HG02938 (cell line): Measurements from ENCODE around the gene VARS1.
"Not testable (repeated sequence)": the region's sequence is repeated elsewhere in the genome, so short reads cannot be mapped to it uniquely, and the experiment has no call there.

Experiments
- ATAC-seq: cut with Tn5 transposase; IDR thresholded peaks from one replicate; pipeline ENCODE4 v1.9.1; 2021; ENCODE audit warnings: mild to moderate bottlenecking, moderate library complexity; ENCODE audit not compliant: unreplicated experiment

The VARS1 gene

GRCh38 chr6:31794866-31795615 is 511 bp downstream of the VARS1 start:
- peak; percentile 16 for ATAC-seq

- ATAC-seq = no peak
These were observed 1.2 kb downstream of the VARS1 start for GRCh38 chr6:31794294-31794865.

GRCh38 chr6:31793927-31794245 is 1.7 kb downstream of the VARS1 start:
- not testable (repeated sequence) for ATAC-seq

DNA sequence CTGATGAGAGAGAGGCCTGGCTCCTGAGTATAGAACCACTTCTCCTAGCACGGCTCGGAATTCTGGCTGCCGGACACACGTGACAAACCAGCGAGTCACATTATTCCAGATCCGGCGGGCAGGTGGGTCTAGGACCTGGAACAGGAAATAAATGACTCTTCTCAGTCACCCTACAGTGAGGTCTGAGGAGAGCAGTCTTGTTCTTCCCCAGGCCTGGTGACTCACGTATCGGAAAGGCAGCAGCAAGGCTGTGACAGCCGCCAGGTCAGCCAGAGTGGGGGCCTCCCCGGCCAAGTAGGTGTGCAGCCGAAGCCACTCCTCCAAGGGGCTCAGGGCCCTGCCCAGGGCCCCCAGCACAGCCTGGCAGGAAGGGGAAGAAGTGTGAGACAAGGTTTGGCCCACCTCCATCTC is 2.8 kb downstream of the VARS1 start:
- no peak for ATAC-seq

- ATAC-seq = no peak
These were observed 3.5 kb downstream of the VARS1 start for GRCh38 chr6:31792090-31792374.

DNA sequence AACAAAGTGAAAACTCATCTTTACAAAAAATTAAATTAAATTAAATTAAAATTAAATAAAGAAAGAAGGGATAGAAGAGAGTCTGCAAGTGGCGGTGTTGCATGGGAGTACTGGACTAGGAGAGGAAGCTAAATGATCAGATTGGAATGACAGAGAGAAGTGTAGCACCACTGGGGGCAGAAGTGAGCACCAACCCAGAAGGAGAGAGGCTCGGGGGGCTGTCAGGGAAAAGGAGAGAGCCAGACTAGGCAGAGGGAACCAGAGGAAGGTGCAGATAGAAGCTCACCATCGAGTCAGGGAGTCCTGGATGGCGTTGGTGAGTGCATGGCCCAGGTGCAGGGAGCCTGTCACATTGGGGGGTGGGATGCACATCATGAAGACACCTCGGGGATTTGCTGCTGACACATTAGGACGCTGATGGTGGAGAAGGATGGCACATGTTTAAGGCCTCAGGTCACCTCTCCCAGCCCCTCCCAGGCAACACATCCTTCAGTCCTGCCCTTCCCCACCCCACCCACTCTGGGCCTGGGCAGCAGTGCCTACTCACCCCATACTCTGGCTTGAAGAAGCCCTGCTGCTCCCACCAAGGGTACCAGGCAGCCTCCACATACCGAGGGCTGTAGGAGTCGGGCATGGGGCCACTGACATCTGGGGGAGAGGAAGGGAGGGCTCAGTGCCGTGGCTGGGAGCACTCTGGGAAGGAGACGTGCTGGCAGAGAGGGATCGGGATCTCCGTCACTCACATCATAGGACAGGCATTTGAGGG is 4.0 kb downstream of the VARS1 start:
- ATAC-seq = no peak

- no peak for ATAC-seq
These were observed 10.1 kb downstream of the VARS1 start for GRCh38 chr6:31785475-31785874.

GRCh38 chr6:31784098-31784925 is 11.2 kb downstream of the VARS1 start:
- ATAC-seq = no peak

DNA sequence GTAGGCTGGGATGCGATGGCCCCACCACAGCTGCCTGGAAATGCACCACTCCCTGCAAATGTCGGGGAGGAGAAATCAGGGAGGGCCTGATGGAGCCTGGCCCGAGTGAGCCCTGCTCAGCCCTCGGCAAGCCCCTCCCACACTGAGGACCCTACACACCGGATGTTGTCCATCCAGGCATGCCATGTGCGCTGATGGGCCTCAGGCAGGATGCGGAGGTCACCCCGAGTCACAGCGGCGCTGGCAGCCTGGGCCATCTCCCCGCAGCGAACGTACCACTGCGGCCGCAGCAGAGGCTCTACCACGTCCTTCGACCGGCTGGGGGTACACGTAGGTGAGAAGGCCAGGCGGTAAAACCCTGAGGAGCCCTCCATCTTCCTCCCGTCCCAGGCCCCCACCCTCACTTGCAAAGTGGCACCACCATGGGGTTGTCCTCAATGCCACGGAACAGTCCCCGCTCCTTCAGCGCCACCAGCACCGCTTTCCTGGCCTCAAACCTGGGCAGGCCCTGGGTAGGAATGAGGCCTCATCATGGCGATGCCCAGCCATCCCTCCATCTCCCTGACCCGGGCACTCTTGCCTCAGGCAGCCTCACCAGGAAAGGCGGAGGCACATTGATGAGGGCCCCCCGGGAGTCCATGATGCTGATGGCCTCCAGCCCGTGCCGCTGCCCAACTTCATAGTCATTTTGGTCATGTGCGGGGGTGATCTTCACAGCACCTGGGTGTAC is 13.3 kb downstream of the VARS1 start:
- ATAC-seq = no peak

GRCh38 chr6:31781244-31782125 is 14.1 kb downstream of the VARS1 start:
- ATAC-seq = no peak

DNA sequence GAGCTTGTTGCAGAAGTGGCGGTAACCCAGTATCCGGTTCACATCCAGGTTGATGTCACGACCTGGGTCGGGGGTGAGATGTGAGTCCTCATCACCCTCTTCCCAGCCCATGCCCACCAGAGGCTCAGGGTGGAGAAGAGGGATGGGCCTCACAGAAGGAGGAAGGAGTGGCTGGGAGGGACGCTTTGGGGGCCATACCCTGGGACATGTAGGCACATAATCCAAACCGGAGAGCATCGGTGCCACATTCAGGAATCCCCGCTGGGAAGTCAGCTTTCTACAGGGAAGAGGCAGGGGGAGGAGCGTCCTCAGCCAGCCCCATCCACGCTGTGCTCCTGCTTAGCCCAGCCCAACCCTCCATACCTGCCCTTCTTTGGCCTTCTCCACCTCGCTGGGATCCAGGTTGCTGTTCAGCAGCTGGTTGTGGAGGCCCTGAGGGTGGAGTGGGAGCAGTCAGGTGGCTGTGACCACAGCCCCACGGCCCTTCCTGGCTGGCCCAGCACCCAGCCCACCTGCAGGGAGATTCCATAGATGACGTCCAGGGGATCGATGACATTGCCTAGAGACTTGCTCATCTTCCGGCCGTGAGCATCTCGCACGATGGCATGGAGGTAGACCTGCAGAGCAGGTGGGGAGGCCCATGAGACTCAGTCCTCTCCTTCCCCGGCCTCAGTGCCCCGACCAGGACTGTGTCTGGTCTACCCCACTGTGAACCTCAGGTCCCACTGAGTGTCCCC is 14.9 kb downstream of the VARS1 start:
- no peak for ATAC-seq

DNA sequence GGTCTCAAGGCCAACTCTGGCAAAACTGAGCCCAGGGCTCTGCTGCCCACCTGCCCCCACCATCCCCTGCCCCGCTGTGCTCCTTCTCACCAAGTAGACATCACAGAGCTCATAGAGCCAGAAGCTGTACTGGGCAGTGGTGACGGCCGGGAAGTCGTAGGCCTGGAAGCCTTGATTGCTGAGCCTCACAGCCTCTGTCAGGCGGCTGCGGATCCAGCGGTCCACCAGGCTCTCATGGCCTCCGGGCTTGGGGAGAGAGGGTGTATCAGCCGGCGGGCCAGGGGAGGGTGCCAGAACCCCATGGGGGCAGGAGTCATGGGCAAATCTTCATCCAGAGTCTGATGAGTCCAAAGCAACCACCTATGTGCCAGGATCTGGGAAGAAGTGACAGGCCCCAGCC is 15.6 kb downstream of the VARS1 start:
- ATAC-seq = no peak

DNA sequence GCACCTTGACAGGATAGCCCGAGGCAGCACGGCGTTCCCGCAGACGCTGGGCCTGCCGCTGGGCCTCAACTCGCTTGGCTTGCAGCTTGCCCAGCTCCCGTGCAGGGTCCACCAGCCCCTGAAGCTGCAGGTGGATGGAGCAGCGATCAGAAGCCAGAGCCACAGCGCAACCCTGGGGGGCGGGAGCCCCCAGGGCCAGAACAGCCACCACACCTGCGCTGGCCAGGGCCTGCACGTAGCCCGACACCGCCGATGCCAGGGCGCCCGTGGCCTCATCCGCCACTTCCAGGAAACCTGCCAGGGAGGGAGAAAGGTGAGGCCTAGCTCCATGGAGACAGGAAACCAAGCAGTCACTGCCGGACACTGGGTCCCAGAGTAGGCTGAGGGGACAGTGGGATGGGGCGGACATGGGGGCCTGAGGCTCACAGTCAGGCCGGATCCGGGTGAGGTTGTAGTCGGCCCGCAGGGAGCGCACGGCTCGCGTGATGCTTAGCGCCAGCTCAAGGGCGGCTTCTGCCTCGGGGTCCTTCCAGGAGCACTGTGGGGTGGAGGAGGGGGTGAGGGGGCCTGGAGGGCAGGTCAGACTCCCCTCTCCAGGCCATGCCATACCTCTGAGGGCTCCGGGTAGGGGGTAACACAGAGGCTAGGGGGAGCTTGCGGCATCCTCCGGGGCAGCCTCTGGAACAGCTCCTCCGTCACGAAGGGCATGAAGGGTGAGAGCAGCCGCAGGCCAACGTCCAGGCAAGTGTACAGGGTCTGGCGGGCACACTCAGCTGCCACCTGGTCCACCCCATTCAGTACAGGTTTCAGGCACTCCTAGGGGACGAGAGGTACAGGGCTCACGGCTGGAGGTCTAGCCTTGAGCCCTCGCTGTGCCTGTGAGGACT is 16.3 kb downstream of the VARS1 start:
- no peak for ATAC-seq

DNA sequence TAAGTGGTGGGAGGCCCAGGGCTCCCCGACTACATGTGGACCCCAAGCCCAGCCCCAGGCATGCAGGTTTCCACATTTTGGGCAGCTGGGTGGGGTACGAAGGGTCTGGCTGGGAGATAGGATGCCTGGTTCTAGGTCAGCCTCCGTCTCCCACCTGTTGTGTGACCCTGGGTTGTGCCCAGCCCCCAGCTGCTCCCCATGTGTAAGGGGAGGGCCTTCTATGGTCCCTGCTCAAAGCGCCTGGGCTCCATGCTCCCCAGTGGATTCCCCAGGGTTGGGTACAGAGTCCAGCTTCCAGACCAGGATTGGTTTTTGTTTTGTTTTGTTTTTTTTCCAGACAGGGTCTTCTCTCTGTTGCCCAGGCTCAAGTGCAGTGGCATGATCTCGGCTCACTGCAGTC is 17.4 kb downstream of the VARS1 start:
- ATAC-seq = no peak

GRCh38 chr6:31777667-31778050 is 17.9 kb downstream of the VARS1 start:
- no peak for ATAC-seq

GRCh38 chr6:31776989-31777666 is 18.4 kb downstream of the VARS1 start, which contains the start of gene VWA7:
VWA7 (minus strand) TSS chr6:31777328; CDS start chr6:31776779, 549 bp downstream.
- ATAC-seq = peak; percentile 62

DNA sequence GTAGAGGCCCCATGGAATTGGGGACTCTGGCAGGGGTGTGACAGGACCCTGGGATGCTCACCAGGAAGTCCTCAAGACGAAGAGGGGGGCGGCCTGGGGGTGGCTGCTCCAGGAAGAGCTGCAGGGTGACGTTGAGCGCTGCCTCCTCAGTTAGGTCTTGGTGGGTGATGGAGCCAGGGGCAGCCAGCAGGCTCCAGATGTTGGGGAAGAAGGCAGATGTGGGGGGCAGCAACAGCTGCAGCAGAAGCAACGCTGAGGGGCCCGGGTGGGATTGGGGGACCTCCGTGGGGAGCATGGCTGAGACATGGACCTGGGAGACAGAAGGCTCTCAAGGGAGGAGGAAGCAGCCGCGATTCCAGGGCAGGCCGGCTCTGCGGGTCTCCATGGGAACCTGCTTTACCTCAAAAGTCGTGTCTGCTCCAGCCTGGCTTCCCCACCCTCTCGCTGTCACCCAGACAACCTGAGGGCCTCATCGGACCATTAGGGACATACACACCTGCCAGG is 19.0 kb downstream of the VARS1 start:
- no peak for ATAC-seq
